HEK293 (cell line): ENCODE results near the gene SSC4D.
"Not testable (repeated sequence)": the region's sequence is repeated elsewhere in the genome, so short reads cannot be mapped to it uniquely, and the experiment has no call there.

Source experiments
- CTCF ChIA-PET: fragments of 350-600 bp; formaldehyde crosslinking; extraction: SDS; loops from one replicate; lab custom pipeline; 2021; ENCODE audit warnings: antibody characterized with exemption; lab: Yijun Ruan, JAX
- POLR2A ChIA-PET: fragments of 300-600 bp; formaldehyde crosslinking; extraction: SDS; loops from one replicate; lab custom pipeline; 2020; ENCODE audit warnings: antibody characterized with exemption, inconsistent platforms; lab: Yijun Ruan, JAX
- H3K27ac ChIP-seq: fragments of 200-500 bp; sonication (Bioruptor generic); 2 replicates; pipeline ENCODE4 v1.5.1; 2014; ENCODE audit warnings: low read depth, low read length, control low read depth, inconsistent platforms; ENCODE audit errors: extremely low read depth
- H3K36me3 ChIP-seq, 2 experiments: fragments of 200-500 bp in 1 of 2; sonication (Bioruptor generic) in 1 of 2; 1 replicate in 1 of 2; 2 replicates in 1 of 2; pipeline ENCODE4 v1.5.1; 2014 to 2017; ENCODE audit warnings: inconsistent platforms in 2 of 2, low read length in 2 of 2; ENCODE audit not compliant: control insufficient read depth in 2 of 2, insufficient read depth in 1 of 2
- H3K4me1 ChIP-seq: fragments of 200-500 bp; sonication (Bioruptor generic); 2 replicates; pipeline ENCODE4 v1.5.1; 2014; ENCODE audit warnings: mild to moderate bottlenecking, low read length, inconsistent platforms; ENCODE audit not compliant: control insufficient read depth, insufficient read depth
- H3K4me3 ChIP-seq: 2 replicates; pipeline ENCODE4 v1.5.1; 2011; ENCODE audit warnings: low read depth, mild to moderate bottlenecking, control low read depth, low read length, moderate library complexity
- H3K9me3 ChIP-seq: fragments of 200-500 bp; sonication (Bioruptor generic); 2 replicates; pipeline ENCODE4 v1.5.1; 2014; ENCODE audit warnings: low read depth, low read length, inconsistent platforms; ENCODE audit not compliant: control insufficient read depth, insufficient read depth
- OSR2 ChIP-seq: fragments of 450-650 bp; formaldehyde crosslinking; IDR thresholded peaks from 2 replicates; pipeline ENCODE4 v1.5.1; 2016; ENCODE audit warnings: missing biosample characterization, missing genetic modification characterization
- SCRT2 ChIP-seq: fragments of 450-650 bp; formaldehyde crosslinking; IDR thresholded peaks from 2 replicates; pipeline ENCODE4 v1.5.1; 2016; ENCODE audit warnings: missing biosample characterization, missing genetic modification characterization
- SP2 ChIP-seq: fragments of 450-650 bp; formaldehyde crosslinking; IDR thresholded peaks from 2 replicates; pipeline ENCODE4 v1.5.1; 2016; ENCODE audit warnings: missing biosample characterization, missing genetic modification characterization
- SP3 ChIP-seq: fragments of 450-650 bp; formaldehyde crosslinking; IDR thresholded peaks from 2 replicates; pipeline ENCODE4 v1.5.1; 2016; ENCODE audit warnings: missing biosample characterization, missing genetic modification characterization
- SP7 ChIP-seq: fragments of 450-650 bp; formaldehyde crosslinking; IDR thresholded peaks from 2 replicates; pipeline ENCODE4 v1.5.1; 2016; ENCODE audit warnings: missing biosample characterization, missing genetic modification characterization
- ZBTB48 ChIP-seq: fragments of 450-650 bp; formaldehyde crosslinking; IDR thresholded peaks from 2 replicates; pipeline ENCODE4 v1.5.1; 2016; ENCODE audit warnings: missing biosample characterization, missing genetic modification characterization
- ZFP37 ChIP-seq: fragments of 450-650 bp; formaldehyde crosslinking; IDR thresholded peaks from 2 replicates; pipeline ENCODE4 v1.5.1; 2016; ENCODE audit warnings: missing biosample characterization, missing genetic modification characterization
- ZNF121 ChIP-seq: fragments of 450-650 bp; formaldehyde crosslinking; IDR thresholded peaks from 2 replicates; pipeline ENCODE4 v1.5.1; 2016; ENCODE audit warnings: missing biosample characterization, missing genetic modification characterization
- ZNF366 ChIP-seq: fragments of 450-650 bp; formaldehyde crosslinking; conservative IDR thresholded peaks from 2 replicates; pipeline ENCODE4 v1.5.1; 2016; ENCODE audit warnings: missing biosample characterization, missing genetic modification characterization
- ZNF510 ChIP-seq: fragments of 450-650 bp; formaldehyde crosslinking; IDR thresholded peaks from 2 replicates; pipeline ENCODE4 v1.5.1; 2018; ENCODE audit warnings: mild to moderate bottlenecking, missing genetic modification characterization, missing biosample characterization; ENCODE audit not compliant: insufficient replicate concordance
- ZNF76 ChIP-seq: fragments of 450-650 bp; formaldehyde crosslinking; IDR thresholded peaks from 2 replicates; pipeline ENCODE4; 2016; ENCODE audit warnings: low read depth, missing biosample characterization, missing genetic modification characterization, borderline replicate concordance
- TF ChIP-seq, protein P1 (sequence below): fragments of 450-650 bp; formaldehyde crosslinking; conservative IDR thresholded peaks from 2 replicates; pipeline ENCODE4 v1.5.1; 2016; ENCODE audit warnings: low read depth, missing biosample characterization, missing genetic modification characterization
- TF ChIP-seq, protein P2 (sequence below): fragments of 450-650 bp; formaldehyde crosslinking; IDR thresholded peaks from 2 replicates; pipeline ENCODE4 v1.5.1; 2016; ENCODE audit warnings: missing biosample characterization, missing genetic modification characterization

The SSC4D gene

DNA sequence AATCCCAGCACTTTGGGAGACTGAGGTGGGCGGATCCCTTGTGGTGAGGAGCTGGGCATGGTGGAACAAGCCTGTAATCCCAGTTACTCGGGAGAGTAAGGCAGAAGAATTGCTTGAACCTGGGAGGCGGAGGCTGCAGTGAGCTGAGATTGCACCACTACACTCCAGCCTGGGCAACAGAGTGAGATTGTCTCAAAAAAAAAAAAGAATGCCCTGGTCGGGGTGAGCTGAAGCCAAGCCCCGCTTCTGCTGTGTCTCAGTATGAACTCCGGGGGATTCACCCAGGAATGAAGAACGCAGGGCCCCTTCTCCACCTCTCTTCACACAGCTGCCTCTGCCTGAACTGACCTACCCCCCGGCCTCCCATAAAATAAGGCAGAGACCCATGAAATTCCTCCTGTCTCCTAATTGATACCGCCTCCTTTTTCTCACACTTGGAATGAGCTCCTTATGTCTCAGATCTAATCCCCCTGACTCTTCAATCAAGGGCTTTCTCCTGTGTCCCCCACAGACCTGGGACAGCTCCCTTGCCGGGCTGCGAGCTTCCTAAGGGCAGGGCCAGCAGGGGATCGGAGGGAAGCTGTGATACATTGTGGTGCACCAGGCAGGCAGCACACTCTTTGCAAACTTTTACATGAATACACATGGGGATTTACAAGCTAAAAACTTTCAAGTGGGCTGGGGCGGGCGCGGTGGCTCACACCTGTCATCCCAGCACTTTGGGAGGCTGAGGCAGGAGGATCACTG is 14.3 kb upstream of the SSC4D start (continued):
- TF ChIP-seq, protein P1, sequence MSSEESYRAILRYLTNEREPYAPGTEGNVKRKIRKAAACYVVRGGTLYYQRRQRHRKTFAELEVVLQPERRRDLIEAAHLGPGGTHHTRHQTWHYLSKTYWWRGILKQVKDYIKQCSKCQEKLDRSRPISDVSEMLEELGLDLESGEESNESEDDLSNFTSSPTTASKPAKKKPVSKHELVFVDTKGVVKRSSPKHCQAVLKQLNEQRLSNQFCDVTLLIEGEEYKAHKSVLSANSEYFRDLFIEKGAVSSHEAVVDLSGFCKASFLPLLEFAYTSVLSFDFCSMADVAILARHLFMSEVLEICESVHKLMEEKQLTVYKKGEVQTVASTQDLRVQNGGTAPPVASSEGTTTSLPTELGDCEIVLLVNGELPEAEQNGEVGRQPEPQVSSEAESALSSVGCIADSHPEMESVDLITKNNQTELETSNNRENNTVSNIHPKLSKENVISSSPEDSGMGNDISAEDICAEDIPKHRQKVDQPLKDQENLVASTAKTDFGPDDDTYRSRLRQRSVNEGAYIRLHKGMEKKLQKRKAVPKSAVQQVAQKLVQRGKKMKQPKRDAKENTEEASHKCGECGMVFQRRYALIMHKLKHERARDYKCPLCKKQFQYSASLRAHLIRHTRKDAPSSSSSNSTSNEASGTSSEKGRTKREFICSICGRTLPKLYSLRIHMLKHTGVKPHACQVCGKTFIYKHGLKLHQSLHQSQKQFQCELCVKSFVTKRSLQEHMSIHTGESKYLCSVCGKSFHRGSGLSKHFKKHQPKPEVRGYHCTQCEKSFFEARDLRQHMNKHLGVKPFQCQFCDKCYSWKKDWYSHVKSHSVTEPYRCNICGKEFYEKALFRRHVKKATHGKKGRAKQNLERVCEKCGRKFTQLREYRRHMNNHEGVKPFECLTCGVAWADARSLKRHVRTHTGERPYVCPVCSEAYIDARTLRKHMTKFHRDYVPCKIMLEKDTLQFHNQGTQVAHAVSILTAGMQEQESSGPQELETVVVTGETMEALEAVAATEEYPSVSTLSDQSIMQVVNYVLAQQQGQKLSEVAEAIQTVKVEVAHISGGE (tag by site-specific recombination): no peak
- no peak for TF ChIP-seq ZNF76 (tag by site-specific recombination)
- no peak for TF ChIP-seq ZNF510
- no peak for TF ChIP-seq ZBTB48 (tag by site-specific recombination)
- no peak for TF ChIP-seq SP2 (tag by site-specific recombination)
- TF ChIP-seq, all 188 proteins: peak for 3

DNA sequence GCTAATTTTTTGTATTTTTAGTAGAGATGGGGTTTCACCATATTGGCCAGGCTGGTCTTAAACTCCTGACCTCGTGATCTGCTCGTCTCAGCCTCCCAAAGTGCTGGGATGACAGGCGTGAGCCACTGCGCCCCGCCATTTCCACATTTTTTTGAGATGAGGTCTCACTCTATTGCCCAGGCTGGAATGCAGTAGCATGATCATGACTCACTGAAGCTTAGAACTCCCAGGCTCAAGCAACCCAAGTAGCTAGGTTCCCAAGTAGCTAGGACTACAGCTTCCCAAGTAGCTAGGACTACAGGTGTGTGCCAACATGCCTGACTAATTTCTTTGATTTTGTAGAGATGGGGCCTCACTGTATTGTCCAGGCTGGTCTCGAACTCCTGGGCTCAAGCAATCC is 11.6 kb upstream of the SSC4D start:
- H3K27ac ChIP-seq, CTCF ChIA-PET, H3K9me3 ChIP-seq, H3K4me1 ChIP-seq, H3K36me3 ChIP-seq, H3K4me3 ChIP-seq: not testable (repeated sequence)
- POLR2A ChIA-PET: interaction anchor here (1.4 kb wide), 1 partner anchor 62 kb away, joined by 3 read pairs; the partner anchor contains the start of gene YWHAG
- TF ChIP-seq, protein P2, sequence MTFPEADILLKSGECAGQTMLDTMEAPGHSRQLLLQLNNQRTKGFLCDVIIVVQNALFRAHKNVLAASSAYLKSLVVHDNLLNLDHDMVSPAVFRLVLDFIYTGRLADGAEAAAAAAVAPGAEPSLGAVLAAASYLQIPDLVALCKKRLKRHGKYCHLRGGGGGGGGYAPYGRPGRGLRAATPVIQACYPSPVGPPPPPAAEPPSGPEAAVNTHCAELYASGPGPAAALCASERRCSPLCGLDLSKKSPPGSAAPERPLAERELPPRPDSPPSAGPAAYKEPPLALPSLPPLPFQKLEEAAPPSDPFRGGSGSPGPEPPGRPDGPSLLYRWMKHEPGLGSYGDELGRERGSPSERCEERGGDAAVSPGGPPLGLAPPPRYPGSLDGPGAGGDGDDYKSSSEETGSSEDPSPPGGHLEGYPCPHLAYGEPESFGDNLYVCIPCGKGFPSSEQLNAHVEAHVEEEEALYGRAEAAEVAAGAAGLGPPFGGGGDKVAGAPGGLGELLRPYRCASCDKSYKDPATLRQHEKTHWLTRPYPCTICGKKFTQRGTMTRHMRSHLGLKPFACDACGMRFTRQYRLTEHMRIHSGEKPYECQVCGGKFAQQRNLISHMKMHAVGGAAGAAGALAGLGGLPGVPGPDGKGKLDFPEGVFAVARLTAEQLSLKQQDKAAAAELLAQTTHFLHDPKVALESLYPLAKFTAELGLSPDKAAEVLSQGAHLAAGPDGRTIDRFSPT (tag by site-specific recombination): peak; percentile 65
- TF ChIP-seq SP3 (tag by site-specific recombination) (0 out of 2 replicates have a peak, but pooled peaks have one; percentile 15), SP7 (peak; percentile 45; the same call in 1 of the 2 replicates), SCRT2 (tag by site-specific recombination) (peak; percentile 54), ZFP37 (tag by site-specific recombination) (peak; percentile 30; the same call in 1 of the 2 replicates), ZNF366 (tag by site-specific recombination) (0 out of 2 replicates have a peak, but pooled peaks have one; percentile 26), OSR2 (tag by site-specific recombination) (peak; percentile 80)

DNA sequence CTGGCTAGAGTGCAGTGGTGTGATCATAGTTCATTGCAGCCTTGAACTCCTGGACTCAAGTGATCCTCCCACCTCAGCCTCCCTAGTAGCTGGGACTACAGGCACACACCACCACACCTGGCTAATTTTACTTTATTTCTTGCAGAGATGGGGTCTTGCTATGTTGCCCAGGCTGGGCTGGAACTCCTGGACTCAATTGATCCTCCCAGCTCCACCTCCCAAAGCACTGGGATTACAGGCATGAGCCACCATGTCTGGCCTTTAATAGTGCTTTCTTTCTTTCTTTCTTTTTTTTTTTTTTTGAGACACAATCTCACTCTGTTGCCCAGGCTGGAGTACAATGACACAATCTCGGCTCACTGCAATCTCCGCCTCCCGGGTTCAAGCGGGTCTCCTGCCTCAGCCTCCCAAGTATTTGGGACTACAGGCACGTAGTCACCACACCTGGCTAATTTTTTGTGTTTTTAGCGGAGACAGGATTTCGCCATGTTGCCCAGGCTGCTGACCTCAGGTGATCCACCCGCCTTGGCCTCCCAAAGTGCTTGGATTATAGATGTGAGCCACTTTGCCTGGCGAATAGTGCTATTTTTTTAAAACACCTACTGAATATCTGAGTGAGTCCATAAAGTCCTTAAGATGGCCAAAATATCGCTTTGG is 8.3 kb upstream of the SSC4D start:
- H3K9me3 ChIP-seq, H3K36me3 ChIP-seq, H3K27ac ChIP-seq, POLR2A ChIA-PET, H3K4me1 ChIP-seq, H3K4me3 ChIP-seq, CTCF ChIA-PET: not testable (repeated sequence)
- TF ChIP-seq ZNF121 (tag by site-specific recombination): peak; percentile 60
